Amniotic stem cell (primary cell): ENCODE data around the gene DSG1.
"Not testable (repeated sequence)": the region's sequence is repeated elsewhere in the genome, so short reads cannot be mapped to it uniquely, and the experiment has no call there.

ENCODE experiments used
- DNase-seq: peaks from one replicate; lab custom pipeline; 2025; lab: John Stamatoyannopoulos, UW

The DSG1 gene

DNA sequence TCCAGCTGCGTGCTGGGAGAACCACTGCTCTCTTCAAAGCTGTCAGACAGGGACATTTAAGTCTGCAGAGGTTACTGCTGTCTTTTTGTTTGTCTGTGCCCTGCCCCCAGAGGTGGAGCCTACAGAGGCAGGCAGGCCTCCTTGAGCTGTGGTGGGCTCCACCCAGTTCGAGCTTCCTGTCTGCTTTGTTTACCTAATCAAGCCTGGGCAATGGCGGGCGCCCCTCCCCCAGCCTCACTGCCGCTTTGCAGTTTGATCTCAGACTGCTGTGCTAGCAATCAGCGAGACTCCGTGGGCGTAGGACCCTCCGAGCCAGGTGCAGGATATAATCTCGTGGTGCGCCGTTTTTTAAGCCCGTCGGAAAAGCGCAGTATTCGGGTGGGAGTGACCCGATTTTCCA is 35.4 kb downstream of the DSG1 start:
- DNase-seq = not testable (repeated sequence)

DNA sequence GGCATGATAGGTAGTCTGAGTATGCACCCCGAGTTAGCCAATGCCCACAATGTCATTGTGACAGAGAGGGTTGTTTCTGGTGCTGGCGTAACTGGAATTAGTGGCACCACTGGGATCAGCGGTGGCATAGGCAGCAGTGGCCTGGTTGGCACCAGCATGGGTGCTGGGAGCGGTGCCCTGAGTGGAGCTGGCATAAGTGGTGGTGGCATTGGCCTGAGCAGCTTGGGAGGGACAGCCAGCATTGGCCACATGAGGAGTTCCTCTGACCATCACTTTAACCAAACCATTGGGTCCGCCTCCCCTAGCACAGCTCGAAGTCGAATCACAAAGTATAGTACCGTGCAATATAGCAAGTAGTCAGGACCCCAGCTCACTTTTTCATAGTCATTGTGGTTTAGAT is 37.0 kb downstream of the DSG1 start:
- no peak for DNase-seq

DNA sequence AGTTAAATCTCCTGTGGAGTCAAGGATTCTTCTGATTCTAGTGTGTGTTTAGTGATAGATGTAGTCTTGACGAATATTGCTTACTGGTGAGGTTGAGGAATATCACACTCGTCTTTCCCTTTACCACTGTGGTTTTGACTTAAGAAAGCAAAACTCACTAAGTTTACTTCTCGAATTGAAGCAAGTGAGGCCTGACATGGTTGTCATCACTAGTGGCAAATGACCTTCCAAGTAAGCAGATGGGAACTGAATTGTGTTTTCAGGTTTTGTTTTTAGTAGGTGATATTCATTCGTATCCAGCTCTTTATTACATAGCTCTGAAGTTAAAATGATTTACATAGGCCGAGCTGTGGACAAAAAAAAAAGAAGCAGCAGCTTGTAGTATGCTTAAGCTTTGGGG is 38.1 kb downstream of the DSG1 start:
- no peak for DNase-seq

DNA sequence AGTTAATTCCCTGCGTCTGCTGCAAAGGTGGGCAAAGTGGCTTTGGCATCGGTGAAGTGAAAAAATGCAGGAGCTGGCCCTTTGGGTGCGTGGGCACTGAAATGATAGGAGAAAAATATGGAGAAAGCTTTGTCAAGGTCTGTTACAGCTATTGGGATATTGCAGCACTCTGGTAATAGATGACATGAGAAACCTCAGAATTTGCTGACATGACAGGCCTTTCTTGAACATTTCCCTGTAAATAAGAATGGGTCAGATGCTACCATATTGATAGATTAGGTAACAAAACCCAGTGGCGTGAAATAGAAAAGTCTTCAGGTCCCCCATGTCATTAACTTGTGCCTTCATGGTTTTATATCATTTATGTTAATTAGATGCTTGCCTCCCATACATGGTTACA is 46.2 kb downstream of the DSG1 start:
- no peak for DNase-seq

DNA sequence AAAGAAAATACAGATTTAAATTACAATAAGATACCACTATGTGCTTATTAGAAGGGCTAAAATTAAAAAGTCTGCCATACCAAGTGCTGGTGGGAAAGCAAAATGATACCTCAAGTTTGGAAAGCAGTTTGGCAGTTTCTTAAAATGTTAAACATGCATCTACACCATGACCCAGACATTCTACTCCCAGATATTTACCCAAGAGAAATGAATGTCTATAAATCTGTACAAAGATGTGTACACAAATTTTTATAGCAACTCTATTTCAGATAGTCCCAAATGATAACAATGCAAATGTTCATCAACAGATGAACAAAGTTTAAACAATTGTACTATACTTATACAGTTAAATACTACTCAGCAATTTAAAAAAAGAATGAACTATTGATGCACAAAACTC is 51.5 kb downstream of the DSG1 start:
- no peak for DNase-seq

DNA sequence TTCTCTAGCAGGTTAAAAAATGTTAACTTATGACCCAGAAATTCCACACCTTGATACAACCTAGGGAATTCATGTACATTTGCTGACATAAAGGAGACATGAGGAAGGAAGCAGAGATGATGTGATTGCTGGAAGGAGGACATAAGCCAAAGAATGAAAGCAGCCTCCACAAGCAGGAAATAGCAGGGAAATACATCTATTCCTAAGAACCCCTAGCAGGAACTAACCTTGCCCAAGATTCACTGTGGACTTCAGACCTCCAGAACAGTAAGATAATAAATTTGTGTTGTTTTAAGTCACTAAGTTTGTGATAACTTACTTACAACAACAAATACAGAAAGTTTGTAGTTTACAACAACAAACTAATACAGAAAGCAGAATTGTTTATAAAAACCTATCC is 54.0 kb downstream of the DSG1 start:
- DNase-seq = no peak

DNA sequence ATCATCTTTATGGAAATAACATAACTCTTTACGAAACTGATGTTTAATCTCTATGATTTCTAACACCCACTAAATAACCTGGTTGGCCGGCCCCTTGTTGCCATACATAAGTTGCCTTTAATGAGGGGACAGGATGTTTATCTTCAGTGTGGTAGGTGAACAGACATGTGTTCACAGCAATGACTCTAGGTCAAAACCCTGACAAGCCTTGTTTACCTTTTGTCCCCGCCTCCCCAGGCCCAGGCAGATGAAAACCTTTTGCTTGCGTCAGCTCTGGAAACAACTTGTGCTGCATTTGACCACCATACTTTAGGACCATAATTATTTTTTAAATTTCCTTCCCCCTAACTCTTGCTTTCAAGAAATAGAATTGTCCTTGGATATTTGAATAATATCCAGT is 55.7 kb downstream of the DSG1 start:
- DNase-seq = no peak

DNA sequence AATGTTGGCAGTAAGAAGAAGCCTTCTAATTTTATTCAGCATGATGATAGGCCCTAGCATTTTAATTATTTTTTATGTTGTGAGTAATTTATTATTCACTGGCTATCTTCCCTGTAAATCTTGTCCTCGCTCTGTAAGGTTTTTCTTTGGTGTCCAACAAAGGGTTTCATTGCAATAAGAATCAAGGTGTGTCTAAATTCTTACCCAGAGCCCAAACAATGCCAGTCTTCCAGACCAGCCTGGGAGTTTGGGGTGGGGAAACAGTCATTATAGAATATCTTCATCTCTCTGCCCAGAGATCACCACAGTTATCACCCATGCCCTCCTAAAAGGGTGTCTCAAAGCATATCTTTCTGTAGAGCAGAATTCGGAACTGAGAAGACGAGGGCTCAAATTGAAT is 58.5 kb downstream of the DSG1 start, which contains the start of gene DSG4:
Gene DSG4, plus strand, starts transcription at position 301 of the 400 bp plus-strand sequence. CDS start 135 bp downstream, outside the sequence.
- DNase-seq = no peak

DNA sequence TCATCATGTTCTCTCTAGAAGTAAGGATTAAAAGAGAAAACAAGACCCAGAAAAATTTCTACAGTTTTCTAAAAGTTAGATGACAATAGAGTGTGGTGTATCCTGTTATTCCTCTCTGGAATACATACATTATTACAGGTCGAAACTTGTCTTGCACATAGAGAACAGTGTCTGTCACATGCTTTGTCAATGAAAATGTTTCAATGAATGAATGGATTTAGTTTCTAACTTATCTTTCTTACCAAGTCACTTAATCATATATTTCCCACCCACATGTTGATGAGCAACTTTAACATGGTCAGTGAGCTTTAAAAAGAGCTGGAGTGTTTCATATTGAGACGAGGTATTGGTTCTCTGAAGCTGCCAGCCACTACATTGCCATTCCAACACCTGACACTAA is 63.0 kb downstream of the DSG1 start:
- DNase-seq = no peak

DNA sequence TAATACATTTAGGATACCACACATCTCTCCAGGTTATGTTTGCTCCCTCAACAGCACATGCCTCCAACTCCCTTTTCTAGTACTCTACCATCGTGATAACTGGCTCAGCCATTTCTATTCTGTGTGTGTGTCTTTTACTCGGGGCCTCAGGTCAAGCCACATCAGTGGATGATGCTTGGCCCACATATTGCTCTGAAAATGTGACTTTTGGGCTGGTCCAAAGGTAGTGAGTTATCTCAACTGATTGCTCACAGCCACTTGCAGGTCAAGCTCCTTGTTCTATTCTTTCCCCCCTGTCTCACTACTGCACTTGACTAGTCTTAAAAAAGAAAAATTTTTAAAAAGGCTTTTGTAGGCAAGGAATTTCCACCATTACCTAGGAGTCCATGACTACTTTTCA is 64.1 kb downstream of the DSG1 start:
- DNase-seq = no peak

DNA sequence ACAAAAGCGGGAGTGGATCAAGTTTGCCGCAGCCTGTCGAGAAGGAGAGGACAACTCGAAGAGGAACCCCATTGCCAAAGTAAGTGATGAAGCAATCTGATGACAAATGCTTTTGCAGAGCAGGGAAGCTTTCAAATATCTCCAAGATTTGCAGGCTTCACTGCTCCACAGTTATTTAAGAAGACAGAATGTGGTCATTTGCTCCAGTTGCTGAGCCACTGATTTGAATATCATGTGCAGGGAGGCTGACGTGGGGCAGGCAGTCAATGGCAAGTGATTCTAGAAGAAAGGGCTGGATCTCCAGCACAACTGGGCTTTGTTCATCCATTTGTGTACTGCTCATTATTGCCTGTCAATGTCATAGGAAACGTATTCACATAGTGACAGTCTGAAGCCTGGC is 68.8 kb downstream of the DSG1 start:
- no peak for DNase-seq

DNA sequence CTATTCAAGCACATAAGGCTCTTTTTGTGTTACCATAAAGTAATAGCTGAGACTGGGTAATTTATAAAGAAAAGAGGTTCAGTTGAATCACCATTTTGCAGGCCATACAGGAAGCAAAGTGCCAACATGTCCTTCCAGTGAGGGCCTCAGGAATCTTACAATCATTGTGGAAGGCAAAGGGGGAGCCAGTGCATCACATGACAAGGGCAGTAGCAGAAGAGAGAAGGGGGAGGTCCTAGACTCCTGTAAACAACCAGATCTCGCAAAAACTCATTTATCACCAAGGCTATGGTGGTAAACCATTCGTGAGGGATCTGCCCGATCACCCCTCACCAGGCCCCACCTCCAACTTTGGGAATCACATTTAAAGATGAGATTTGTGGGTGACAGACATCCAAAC is 75.3 kb downstream of the DSG1 start:
- no peak for DNase-seq

DNA sequence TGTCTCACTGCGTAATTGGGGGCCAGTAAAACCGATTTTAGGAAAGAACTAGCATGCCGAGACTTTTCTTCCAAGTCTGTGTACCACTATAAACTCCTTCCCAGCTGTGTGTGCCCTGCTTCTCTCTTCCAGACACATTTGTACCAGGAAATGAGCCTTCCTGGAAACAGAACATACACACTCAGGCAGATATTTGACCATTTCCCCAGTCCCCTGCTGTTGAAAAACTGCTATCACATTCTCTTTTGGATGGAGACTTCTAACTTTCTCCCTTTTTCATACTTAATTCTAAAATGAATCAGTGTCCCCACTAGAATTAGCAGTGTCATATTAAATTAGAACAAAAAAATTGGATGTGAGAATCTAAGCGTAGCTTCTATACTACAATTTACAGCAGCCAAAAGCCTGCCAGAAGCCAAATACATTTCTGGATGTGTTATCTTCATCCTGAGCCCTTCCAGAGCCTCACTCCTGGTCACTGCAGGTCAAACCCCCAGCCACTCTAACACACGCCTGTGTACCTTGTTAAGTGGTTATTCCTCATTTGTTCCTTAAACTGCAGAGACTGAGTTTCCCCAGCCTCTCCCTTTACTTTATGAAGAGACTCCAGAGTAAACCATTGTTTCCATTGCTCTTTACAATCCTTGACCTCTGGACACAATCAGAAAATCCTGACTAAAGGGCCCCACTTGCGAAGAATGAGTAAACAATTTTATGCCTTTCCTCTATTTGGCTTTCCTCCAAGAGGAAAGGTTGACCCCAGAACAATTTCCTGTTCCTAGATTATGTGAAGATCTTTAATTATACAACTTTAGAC is 79.0 kb downstream of the DSG1 start:
- no peak for DNase-seq

DNA sequence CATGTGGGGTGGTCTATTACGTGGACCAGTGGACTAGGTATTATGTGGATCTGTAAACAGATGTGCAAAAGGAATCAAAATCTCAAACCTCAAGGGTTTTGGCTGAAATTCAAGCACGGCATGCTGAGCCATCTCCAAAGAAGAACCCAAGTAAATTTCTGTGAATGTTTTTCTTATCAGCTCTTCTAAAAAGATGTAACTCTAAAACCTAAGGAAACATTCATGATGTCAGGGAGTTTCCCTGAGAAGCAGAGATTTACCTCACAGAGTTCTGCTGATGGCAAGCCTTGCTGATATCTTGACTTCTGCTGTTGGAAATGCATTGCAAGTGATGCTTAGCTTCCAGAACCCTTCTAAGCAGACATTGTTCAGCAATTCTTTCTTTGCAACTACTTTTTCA is 80.2 kb downstream of the DSG1 start:
- no peak for DNase-seq

DNA sequence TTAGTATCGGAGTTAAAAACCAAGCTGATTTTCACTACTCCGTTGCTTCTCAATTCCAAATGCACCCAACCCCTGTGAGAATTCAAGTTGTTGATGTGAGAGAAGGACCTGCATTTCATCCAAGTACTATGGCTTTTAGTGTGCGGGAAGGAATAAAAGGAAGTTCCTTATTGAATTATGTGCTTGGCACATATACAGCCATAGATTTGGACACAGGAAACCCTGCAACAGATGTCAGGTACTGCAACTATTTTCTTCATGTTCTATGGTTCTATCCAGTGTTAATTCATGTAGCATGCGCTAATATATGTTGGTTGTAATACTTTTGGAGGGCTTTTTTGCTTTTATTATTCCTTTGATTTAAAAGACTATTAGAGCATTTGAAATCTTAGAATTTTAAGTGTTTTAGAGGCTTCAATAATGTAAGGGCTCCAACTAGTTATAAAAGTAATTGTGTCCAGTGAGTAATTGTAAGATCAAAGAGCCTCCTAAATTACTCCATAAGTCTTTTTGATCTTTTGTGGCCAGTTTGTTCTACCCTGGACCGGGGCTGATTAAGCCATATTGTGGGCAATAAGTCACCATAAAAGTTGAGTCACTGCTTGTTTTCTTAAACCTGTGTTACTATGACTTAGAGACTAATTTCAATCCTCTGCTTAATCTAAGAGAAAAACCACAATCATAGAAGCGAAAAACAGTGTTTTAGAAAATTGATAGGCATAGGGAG is 81.5 kb downstream of the DSG1 start:
- no peak for DNase-seq

DNA sequence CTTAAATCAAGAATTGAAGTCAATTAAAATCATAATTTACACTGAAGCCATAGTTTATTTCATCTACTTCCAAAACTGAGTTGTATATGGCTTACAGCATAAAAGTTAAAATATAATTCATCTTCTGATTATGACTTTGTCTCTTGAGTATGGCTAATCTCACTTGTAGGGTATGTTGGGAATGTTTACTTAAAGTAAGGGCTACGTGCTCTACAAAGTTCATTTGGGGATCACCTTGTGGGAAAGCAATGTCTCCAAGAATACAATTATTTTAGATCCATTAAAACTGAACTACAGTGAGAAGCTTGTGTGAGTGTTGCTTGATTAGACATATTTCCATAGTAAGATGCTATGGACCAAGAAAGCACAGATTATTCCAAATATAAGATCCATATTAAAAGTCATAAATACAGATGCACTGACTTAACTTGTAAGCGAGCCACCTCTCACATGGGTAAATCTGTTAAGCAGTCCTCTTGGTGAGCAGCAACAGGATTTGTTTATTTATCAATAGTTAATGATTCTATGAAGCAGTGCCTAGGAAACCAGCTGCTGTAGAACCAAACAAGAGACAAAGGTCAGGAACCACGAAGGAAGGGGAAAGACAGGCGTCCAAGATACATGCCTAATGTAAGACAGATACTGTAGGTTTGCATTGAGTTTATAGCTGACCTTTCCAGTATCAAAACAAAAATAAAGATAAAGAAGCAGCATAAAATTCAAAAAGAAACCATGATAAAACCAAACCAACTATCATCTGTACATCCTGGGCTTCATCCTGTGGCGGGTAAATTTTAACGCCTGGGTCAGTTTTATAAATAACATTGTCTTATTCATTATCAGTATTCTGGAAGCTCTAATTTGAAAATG is 83.4 kb downstream of the DSG1 start:
- DNase-seq = no peak

DNA sequence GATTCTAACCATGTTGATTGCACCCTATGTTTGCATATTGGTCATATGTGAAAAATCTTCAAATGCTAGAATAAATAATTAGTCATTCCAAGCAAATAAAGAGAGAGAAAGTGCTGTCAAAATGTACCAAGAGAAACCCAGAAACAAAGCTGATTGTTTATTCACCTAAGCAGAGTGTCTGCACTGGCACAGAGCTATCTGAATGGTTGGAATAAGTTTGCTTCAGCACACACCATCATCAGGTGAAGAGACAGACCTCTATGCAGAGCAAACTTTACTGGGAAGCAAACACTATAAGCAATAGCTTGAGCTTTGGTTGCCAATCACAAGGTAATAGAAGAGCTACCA is 84.0 kb downstream of the DSG1 start:
- DNase-seq = no peak

DNA sequence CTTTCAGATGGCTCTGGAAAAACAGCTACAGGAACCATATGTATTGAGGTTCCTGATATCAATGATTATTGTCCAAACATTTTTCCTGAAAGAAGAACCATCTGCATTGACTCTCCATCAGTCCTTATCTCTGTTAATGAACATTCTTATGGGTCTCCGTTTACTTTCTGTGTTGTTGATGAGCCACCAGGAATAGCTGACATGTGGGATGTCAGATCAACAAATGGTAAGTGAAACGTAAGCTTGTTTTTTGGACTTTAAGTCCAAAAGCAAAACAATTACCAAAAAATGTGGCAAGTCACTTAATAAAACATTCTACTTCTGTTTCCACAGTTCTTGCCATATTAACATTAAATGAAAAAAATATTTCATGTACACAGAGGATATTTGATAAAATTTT is 85.4 kb downstream of the DSG1 start:
- no peak for DNase-seq
